ENCODE data around the gene JAK1. TPM values are rescaled to one million over a fixed set of nuclear protein-coding genes. Genes with fewer than 3 reads are reported as not detected.

The JAK1 gene
- total and polyA plus RNA-seq, 2 experiments from 2014 or later, result 8.0 to 19.5 TPM

GRCh38 chr1:64923294-64923718 is 43.0 kb downstream of the JAK1 start:
- Histone ChIP-seq H3K4me1 (ENCODE audit: insufficient read depth) (peaks cover 14% of the 10 kb centered on the region), H3K79me2 (replicated peaks; ENCODE audit: insufficient read depth) (peaks cover 20% of the 10 kb centered on the region), H2AFZ (no peak overlapping the region), H3F3A (replicated peaks; ENCODE audit: low read depth) (no peaks in the 10 kb centered on the region), H3K4me3 (no peak overlapping the region), H3K9me2 (ENCODE audit: insufficient read depth) (no peaks in the 10 kb centered on the region), H3K36me3 (ENCODE audit: insufficient read depth) (no peaks in the 10 kb centered on the region), H4K20me1 (replicated peaks; ENCODE audit: insufficient read depth) (peaks cover 4% of the 10 kb centered on the region; the same call in 1 of the 2 replicates), H3K4me2 (no peak overlapping the region), H3K27me3 (ENCODE audit: insufficient read depth) (no peaks in the 10 kb centered on the region), H3K27ac (ENCODE audit: low read depth) (no peak overlapping the region)
- Mint-ChIP-seq H3K36me3 (ENCODE audit: low read depth) (no peaks in the 10 kb centered on the region), H3K4me1 (peaks cover 34% of the 10 kb centered on the region), H3K27me3 (ENCODE audit: insufficient read depth, low read depth, poor library complexity) (no peaks in the 10 kb centered on the region), H3K9me3 (no peaks in the 10 kb centered on the region), H3K27ac (no peak overlapping the region), H3K4me3 (no peak overlapping the region)
- ATAC-seq, result no peak
- DNase-seq (ENCODE audit: low spot score), result no peak
- TF ChIP-seq NANOG (IDR thresholded peaks at IDR 0.05; ENCODE audit: borderline replicate concordance), result no peak
- TF ChIP-seq JUNB (IDR thresholded peaks at IDR 0.05; ENCODE audit: unreplicated experiment), result no peak
- TF ChIP-seq CREB1 (CRISPR knock-in tag; IDR thresholded peaks at IDR 0.05; ENCODE audit: low read depth), result no peak
- no peak for TF ChIP-seq EZH2 (IDR thresholded peaks at IDR 0.05; ENCODE audit: low read depth, unreplicated experiment)
- TF ChIP-seq REST (IDR thresholded peaks at IDR 0.05; ENCODE audit: unreplicated experiment), result no peak
- TF ChIP-seq ZNF462 (CRISPR knock-in tag; IDR thresholded peaks at IDR 0.05), result no peak

Data from GM23338 (cell line).